Middle frontal gyrus (tissue), 1 donor: ENCODE data around the gene UQCC5.
A peak's percentile ranks its signal among the peaks of the same experiment; 100 is the strongest.

Source experiments
- DNase-seq: peaks from one replicate; pipeline ENCODE4 v3.0.0-alpha.2; 2015; ENCODE audit warnings: low spot score; ENCODE audit errors: extremely low spot score

UQCC5 gene

GRCh38 chr3:52532838-52533622 lies 3.4 kb upstream of the UQCC5 start:
- DNase-seq, result no peak

- DNase-seq, result peak; percentile 22
Measured at GRCh38 chr3:52533623-52534280, 2.7 kb upstream of the UQCC5 start, which contains the start of gene NT5DC2. NT5DC2 (minus strand) TSS chr3:52533857; CDS start chr3:52533737, 120 bp downstream.

GRCh38 chr3:52534281-52535183 lies 1.9 kb upstream of the UQCC5 start:
- no peak for DNase-seq

GRCh38 chr3:52535411-52536111 lies 844 bp upstream of the UQCC5 start:
- DNase-seq, result no peak

- no peak for DNase-seq
Measured at GRCh38 chr3:52536112-52536368, 365 bp upstream of the UQCC5 start.

- DNase-seq, result no peak
Measured at GRCh38 chr3:52537165-52537620, 788 bp downstream of the UQCC5 start.

GRCh38 chr3:52537726-52538421 lies 1.5 kb downstream of the UQCC5 start:
- no peak for DNase-seq

- no peak for DNase-seq
Measured at GRCh38 chr3:52539010-52539653, 2.7 kb downstream of the UQCC5 start.

- no peak for DNase-seq
Measured at GRCh38 chr3:52541050-52541449, 4.6 kb downstream of the UQCC5 start.

GRCh38 chr3:52544937-52545336 lies 8.5 kb downstream of the UQCC5 start:
- no peak for DNase-seq

- no peak for DNase-seq
Measured at GRCh38 chr3:52546111-52546901, 9.9 kb downstream of the UQCC5 start.

GRCh38 chr3:52547143-52547542 lies 10.7 kb downstream of the UQCC5 start:
- DNase-seq, result no peak

GRCh38 chr3:52551118-52551517 lies 14.7 kb downstream of the UQCC5 start:
- DNase-seq, result no peak

GRCh38 chr3:52552089-52552488 lies 15.7 kb downstream of the UQCC5 start:
- DNase-seq, result no peak

- DNase-seq, result no peak
Measured at GRCh38 chr3:52554026-52554755, 17.8 kb downstream of the UQCC5 start.

GRCh38 chr3:52555056-52555455 lies 18.7 kb downstream of the UQCC5 start:
- no peak for DNase-seq

- DNase-seq, result no peak
Measured at GRCh38 chr3:52557011-52557960, 20.9 kb downstream of the UQCC5 start.

GRCh38 chr3:52558436-52558835 lies 22.0 kb downstream of the UQCC5 start:
- DNase-seq, result no peak
